Embryonic facial prominence (tissue), 1 donor: Measurements from ENCODE around the gene CASP2.

Experiments
- DNase-seq: peaks from one replicate; pipeline ENCODE4 v3.0.0-alpha.2; 2016; ENCODE audit errors: extremely low spot score

The CASP2 gene

DNA sequence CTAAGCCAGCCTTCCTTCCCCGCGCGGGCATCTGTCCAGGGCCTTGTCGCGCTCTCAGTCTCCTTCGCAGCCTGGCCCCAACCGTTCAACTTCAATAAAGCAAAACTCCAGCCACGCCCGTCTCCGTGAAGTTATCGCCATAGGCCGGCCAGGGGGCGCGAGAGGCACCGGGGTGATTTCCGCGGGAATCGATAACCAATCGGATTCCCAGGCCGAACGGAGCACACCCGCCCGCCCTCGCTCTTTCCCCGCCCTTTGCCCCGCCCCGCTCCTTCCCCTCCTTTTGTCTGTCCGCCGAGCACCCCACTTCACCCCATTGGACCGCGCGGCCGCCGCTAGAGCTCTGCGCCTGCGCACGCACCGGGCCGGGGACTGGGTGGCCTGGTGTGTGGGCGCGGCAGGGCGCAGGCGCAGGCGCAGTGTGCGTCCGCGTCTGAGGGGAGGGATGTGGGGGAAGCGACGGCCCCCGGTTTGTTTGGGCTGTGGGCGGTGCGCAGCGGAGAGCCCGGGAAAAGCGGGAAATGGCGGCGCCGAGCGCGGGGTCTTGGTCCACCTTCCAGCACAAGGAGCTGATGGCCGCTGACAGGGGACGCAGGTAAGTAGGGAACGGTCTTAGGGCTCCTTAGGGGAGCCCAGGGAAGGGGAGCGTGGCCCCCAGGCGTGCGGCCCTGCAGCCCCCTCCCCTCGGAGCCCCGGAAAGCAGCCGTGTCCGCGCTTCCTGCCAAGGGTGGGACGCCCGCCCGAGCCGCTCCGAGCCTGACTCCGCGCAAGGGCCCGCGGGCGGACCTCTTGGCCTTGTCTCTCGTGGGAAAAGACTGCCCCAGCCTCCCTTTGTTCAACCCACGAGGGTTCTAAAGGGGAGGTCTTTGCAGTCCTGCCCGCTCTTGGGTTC lies at the start of gene CASP2:
Gene CASP2 (plus strand): TSS at position 417 of the 892 bp plus-strand sequence. CDS start 105 bp downstream, at position 522.
- DNase-seq = peak; percentile 92

GRCh38 chr7:143239813-143240212 lies 48.3 kb upstream of the CASP2 start:
- no peak for DNase-seq

DNA sequence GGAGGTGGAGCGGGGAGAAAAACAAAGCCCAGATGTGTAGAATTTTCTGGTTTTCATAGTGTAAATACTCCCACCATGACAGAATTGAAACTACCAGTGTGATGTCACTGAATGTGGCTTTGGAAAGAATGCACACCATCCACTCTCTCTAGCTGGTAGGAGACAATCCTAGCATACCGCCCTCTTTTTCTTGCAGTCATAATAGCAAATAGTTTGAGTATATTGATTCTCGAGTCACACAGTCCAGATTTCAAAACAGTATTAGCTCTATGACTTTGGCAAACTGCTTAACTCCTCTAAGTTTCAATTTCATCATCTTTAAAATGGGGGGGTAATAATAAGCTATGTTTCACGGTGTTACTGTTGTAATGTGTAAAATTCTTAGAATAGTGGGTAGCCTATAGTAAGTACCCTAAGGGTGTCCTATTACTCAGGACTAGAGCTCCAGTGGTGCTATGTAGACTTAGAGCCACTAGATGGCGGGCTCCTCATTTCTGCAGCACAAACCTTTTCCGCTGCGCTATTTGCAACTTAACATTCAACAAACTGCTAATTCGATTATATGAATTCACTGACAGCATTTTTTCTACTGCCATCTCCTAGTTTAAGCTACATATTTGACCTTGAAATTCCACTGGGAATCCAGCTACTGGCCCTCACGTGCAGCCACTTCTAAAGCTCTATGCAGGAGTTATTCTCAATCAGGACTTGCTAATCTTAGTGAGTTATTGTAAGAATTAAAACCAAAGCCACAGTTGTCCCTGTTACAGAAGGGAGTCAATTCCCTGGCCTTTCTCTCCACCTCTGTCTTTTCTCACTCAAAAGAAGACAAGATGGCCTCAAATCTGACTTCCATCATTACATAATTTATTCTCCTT lies 47.6 kb upstream of the CASP2 start:
- peak; percentile 83 for DNase-seq

DNA sequence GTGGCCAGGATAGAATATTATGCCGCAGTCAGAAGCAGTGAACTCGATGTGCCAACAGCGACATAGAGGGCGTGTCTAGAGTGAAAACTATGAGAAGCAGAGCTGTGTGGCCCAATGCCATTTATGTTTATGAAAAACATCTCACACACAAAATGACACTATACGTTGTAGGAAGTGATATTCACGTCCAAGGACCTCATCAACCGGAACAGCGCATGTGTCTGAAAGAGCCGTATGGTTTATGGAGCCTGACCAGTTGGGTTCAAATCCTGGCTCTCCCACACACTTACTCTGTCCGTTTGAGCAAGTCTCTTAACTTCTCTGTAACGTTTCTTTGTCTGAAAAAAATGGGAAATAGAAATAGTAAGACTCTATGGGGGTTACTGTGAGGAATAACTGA lies 45.8 kb upstream of the CASP2 start:
- DNase-seq = no peak

DNA sequence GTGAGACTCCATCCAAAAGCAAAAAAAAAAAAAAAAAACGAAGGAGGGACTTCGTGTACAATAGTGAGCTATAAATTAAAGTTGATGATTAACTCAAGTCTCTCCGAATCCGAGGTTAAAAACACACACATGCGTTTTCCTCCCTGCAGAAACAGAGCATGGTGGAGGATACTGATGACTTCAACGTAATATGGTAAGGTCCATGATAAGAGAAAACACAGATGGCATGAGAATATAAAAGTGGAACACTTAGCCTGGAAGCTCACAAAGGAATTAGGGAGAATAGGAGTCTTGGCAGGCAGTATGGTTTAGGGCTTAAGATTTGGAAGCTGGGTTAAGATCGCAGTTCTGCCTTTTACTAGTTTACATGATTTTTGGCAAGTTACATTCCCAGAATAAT lies 45.0 kb upstream of the CASP2 start:
- DNase-seq = no peak

- DNase-seq = no peak
Measured at GRCh38 chr7:143243614-143244013, 44.5 kb upstream of the CASP2 start.

DNA sequence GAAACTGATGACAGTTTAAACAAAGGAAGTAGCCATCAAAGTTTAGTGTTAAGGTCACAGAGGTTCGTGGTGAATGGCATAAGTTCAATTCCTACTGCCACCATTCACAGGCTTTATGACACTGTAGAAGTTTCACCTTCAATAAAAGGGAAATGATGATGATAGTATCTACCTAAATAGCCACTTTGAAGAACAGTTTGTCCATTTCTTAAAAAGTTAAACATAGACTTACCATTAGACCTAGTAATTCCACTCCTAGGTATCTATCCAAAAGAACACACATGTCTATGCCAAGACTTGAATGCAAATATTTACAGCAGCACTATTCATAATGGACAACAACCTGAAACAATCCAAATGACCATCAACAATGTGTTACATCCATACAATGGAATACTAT lies 43.8 kb upstream of the CASP2 start:
- DNase-seq = no peak

GRCh38 chr7:143245123-143245522 lies 43.0 kb upstream of the CASP2 start:
- no peak for DNase-seq

DNA sequence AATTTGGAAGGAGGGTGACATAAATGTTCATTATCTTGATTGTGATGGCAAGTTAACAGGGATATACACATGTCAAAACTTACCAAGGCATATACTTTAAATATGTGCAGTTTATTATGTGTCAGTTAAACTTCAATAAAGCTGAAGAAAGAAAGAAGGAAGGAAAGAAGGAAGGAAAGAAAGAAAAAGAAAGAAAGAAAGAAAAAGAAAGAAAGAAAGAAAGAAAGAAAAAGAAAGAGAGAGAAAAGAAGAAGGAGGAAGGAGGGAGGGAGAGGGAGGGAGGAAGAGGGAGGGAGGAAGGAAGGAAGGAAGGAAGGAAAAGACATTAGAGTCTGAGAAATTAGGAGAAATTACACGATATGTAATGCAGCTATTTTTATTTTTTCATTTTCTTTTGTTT lies 40.8 kb upstream of the CASP2 start:
- DNase-seq = no peak

DNA sequence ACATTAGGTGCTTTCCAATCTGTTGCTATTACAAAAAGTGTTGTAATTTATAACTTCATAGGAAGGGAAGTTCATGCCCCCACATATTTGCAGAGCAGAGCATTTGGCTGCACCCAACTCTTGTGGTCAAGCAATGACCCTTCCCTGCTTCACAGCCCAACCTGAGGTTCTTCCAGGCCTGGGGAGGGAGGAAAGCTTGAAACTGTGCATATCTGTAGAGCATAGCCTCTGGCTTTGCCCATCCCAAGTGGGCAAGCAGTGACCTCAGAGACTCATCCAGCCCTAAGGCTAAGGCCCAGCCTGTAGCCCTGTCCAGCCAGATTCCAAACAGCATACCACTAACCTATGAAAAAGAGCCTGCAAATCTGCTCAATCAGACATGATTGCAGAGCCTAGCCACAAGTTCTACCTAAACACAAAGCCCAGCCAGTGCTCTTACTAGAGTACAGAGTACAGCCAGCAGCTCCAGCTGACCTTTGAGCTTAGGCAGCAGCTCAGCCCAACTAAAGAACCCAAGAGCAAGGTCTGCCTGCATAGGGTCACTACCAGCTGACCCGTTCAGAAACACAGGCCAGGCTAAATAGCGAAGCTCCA lies 39.3 kb upstream of the CASP2 start:
- no peak for DNase-seq

DNA sequence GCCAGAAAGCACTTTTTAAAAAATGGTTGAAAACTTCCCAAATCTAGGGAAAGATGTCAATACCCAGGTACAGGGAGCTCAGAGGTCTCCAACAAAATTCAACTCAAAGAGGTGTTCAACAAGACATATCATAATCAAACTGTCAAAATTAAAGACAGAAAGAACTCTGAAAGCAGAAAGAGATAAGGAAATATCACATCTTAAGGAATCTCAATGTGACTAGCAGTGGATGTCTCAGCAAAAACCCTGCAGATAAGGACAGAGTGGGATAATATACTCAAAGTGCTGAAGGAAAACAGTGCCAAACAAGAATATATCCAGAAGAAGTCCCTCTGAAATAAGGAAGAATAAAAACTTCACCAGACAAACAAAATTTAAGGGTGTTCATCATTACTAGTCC lies 38.0 kb upstream of the CASP2 start:
- DNase-seq = no peak

- DNase-seq = no peak
Measured at GRCh38 chr7:143250822-143251221, 37.3 kb upstream of the CASP2 start.

- DNase-seq = no peak
Measured at GRCh38 chr7:143252006-143252405, 36.1 kb upstream of the CASP2 start.

DNA sequence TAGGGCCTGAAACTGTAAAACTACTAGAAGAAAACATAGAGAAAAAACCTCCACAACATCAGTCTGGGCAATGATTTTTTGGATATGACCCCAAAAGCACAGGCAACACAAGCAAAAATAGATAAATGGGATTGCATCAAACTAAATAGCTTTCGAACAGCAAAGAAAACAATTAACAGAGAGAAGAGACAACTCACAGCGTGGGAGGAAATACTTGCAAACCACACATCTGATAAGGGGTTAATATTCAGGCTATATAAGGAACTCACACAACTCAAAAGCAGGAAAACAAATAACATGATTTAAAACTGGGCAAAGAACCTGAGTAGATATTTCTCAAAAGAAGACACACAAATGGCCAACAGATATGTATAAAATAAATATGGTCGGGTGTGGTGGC lies 32.6 kb upstream of the CASP2 start:
- no peak for DNase-seq

DNA sequence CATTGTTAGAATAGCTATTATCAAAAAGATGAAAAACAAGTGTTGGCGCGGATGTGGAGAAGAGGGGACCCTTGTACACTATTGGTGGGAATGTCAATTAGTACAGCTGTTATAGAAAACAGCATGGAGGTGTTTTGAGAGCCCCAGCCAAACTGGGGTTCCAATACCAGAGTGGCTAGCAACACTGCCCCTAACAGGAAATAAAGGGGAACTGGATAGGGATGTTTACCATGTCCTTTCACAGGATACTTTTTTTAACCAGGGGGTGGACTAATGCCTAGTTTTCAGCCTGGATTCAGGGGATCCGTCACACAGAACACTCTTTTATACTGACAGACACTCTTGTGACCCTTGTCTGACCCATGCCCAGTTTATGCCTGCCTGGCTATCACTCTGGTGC lies 31.8 kb upstream of the CASP2 start:
- no peak for DNase-seq

- no peak for DNase-seq
Measured at GRCh38 chr7:143256932-143257331, 31.2 kb upstream of the CASP2 start.

DNA sequence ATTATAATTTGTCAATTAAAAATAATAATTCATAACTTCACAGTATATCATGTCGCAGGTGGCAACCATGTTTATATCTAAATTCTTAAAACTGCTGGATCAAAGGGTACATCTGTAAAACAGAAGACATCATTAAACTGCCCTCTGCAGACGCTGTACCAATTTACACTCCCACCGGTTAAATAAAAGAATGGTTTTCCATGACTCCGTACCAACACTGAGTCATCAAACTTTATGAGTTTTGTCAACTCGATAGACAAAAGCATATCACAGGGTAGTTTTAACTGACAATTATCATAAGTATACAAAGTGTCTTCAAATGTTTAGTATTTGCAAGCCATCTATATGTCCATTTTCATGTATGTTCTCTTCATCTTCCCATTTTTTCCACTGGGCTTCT lies 30.6 kb upstream of the CASP2 start:
- no peak for DNase-seq

DNA sequence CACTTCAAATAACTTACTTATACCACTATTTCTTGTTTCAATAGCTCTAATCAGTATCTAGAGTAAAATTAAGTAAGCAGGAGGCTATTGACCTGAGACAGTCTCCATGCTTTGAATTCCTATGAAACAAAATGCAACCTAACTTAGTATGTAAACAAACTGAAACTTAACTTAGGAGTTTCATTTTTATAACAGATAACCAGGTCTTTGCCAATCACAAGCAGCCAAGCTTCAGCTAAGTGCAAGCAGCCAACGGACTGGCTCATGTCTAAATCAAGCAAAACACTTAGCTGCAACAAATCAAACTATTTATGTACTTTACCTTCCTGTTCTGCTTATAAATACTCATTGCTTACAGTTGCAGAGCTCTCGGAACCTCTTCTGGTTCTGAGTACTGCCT lies 29.3 kb upstream of the CASP2 start:
- no peak for DNase-seq

- DNase-seq = no peak
Measured at GRCh38 chr7:143259765-143260164, 28.4 kb upstream of the CASP2 start.

- no peak for DNase-seq
Measured at GRCh38 chr7:143261901-143262300, 26.2 kb upstream of the CASP2 start.

GRCh38 chr7:143263266-143264195 lies 24.6 kb upstream of the CASP2 start, which contains the start of gene GSTK1:
Gene GSTK1 (plus strand): TSS chr7:143263441. CDS start chr7:143263514, 73 bp downstream.
- peak; percentile 73 for DNase-seq
